NCI-H526 (cell line): Measurements from ENCODE around the gene ARHGAP26.

Experiments used
- DNase-seq, 2 experiments: peaks; one replicate each; lab custom pipeline; 2025; lab: John Stamatoyannopoulos, UW

The ARHGAP26 gene

GRCh38 chr5:143222287-143223231 is 452.4 kb downstream of the ARHGAP26 start:
- peak; percentile 68 to 72 for DNase-seq

DNA sequence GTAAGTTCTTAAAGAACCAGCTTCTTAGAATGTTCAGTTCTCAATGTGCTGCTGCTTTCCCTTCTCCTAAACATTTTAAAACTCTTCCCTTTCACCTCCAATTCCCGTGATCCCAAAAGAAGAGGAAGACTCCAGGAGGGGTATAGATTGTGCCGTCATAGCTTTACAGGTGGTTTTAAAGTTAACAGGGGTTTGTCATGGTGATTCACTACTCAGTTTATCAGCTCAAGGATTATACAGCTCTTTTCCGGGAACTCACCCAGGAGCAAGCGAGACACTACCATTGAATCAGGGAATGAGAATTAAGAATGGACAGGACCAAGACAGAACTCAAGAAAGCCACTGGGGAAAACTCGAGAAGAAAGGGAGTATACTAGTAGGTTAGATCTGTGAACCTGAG is 454.5 kb downstream of the ARHGAP26 start:
- no peak for DNase-seq

GRCh38 chr5:143225511-143225910 is 455.3 kb downstream of the ARHGAP26 start:
- no peak for DNase-seq

DNA sequence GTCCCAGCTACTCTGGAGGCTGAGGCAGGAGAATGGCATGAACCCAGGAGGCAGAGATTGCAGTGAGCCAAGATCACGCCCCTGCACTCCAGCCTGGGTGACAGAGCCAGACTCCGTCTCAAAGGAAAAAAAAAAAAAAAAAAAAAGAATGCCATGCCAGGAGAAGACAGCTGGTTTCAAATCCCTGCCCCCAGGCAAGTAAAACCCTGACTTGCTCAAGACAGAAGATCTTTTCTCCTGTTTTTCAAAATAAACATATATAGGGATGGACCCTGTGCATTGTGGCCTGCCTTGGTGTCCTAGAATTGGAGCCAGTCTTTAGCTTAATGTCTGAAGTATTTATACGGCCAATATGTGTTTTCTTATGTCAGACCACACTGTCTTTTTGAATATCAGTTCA is 456.2 kb downstream of the ARHGAP26 start:
- DNase-seq = no peak

DNA sequence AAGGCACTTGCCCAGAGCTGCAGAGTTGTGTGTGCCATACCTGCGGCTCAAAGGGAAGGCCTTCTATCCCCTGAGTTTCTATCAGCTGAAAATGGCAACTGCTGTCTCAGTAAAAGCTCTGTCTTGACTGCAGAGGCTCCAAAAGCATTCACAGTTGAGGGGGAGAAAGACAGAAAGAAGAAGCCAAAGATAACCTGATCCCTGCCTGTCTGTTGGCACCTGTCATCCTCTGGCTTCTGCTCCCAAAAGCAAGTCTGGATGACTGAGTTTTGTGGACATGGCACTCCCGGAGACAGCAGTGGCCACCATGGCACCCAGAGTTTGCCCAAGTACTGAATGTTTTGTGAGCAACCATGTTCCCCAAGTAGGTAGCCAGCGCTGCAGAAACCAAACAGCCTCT is 456.7 kb downstream of the ARHGAP26 start:
- no peak for DNase-seq

DNA sequence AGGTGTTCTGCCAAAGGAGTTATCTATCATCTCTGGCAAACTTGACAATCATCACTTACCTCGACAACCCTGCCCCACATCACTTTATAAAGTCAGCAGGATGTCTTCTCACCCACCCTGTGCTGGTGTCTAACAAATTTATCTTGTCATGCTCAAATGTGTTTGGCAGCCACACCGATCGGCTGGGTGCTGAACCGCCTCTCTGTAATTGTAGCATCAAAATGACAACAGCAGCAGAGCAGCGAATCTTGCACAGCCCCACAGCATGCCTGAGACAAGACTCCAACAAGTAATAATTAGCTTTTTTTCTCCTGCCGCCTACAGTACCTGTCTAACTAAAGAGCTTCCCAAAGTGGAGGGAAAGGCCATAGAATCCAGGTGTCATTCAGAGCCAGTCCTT is 457.1 kb downstream of the ARHGAP26 start:
- no peak for DNase-seq

- peak in 1 of 2 experiments; percentile 37 for DNase-seq
Measured at GRCh38 chr5:143228597-143229293, 458.6 kb downstream of the ARHGAP26 start.

DNA sequence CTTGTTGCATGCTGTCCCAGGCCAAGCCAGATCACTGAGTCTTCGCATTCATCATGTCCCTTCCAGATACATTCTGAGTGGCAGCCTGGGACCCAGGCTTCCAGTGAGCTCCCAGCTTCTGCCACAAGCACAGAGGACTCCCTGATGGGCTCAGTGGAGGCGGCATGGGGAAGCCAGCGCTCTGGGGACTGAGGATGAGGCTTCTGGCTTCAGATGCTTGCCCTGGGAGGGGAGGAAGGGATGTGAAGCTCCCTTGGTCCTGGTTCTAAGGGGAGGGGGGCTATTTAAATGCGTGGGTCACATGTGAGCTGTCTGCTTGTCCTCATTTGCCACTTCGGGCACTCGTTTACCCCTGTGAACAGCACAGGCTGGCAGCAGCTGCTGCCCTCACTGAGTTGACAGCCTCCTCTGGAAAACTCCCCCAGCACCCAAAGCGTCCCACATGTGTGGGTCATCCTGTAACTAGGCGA is 459.3 kb downstream of the ARHGAP26 start:
- DNase-seq = peak in 1 of 2 experiments; percentile 63

DNA sequence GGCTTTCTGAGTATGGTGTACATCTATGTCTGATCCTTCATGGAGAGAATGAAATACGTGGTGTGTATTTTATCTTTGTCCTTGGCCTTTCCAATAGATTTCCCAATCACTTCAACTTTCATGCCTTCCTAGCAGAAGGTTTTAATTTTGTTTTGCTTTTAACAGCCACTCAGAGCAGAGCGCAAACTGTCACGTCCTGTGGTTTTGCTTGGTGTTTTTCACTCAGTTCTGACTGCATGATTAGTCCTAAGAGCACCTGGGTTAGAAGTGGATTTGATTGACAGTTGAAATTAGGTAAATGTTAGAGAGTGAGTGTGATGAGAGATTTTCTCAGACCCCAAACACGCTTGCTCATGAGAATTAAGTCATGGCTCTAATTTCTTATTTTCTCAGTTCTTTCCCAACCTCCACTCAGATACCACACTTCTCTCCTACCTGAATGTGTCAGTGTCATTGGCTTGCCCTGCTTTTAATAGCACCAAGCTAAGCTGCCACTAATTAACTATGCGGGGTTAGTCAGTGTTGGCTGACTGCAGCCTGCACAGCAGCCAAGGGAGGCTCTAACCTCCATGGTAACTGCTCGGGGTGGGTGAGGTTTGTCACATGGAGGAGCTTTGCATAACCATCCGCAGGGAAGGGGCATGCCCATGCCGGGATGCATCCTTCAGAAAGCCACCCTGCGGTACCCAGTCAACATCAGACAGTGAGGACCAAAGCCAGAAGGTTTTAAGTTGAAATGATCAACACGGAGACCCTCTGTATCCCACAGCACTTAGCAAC is 459.9 kb downstream of the ARHGAP26 start:
- peak; percentile 81 to 90 for DNase-seq

DNA sequence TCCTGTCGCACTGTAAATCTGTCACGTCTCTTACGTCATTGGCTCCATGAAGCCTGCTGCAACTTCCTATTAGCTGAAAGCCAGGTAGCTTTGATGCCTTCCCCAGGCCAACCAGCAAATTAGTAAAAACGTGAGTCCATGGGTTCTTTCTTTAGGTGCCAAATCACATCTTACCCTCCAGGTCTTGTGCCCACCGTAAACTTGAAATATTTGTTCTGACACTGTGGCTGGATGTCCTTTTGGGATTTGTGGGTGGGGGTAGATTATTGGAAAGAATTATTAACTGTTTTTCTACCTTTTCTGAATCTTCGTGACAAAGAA is 460.5 kb downstream of the ARHGAP26 start:
- no peak for DNase-seq

- no peak for DNase-seq
Measured at GRCh38 chr5:143231416-143231815, 461.2 kb downstream of the ARHGAP26 start.

- DNase-seq = no peak
Measured at GRCh38 chr5:143231973-143232812, 462.0 kb downstream of the ARHGAP26 start.

DNA sequence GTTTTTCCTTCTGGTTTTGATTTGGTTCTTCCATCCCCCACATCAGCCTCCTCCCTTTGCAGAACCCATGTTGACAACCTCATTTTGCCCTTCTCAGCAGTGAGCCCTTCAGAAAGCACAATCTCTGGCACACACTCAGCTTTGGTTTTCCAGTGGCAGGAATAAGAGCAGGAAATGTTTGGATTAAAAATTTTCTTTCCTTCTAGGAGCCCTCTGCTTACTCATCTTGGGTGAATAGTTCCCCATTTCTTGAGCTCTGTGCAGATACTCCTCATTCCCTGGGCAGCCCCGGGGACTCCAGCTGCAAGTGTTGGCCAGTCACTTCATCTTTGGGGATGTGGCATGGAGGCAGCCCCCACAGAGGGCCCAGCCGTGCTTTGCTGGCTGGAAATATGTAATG is 462.9 kb downstream of the ARHGAP26 start:
- DNase-seq = no peak

- DNase-seq = no peak
Measured at GRCh38 chr5:143234162-143234842, 464.1 kb downstream of the ARHGAP26 start.

DNA sequence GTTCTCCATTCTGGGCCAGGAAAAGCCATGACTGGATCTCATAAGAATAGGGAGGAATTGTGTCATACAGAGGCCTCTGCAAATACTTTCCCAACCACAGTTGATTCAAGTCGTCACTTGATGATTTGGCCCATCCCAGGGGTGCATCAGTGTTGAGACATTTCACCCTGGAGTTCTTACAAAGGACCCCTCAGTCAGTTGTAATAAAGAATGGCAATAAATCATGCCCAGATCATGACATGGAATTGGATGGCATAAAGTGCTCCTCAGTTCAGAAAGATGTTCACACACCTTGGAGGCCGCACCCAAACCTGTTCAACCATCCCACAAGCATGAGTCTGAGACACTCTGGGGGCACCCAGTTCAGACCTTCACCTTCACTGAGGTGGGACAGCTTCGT is 465.2 kb downstream of the ARHGAP26 start:
- DNase-seq = no peak

DNA sequence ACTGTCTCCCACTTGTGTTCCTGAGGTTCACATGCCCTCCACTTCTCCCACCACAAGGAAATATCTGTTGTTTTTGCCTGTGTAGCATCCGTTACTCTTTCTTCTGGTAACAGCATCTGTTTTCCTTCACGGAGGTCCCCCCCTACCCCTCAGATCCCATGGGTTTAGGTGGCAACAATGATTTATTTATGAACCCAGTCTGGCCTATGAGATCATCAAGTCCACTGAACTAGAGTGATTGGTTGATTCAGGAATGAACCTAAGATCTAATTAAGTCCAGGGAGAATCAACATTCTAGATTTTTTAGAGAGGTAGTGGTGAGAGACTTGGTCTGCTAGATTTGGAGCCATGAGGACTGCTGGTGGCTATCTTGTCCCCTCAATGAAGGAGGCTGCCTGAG is 466.5 kb downstream of the ARHGAP26 start:
- DNase-seq = no peak

DNA sequence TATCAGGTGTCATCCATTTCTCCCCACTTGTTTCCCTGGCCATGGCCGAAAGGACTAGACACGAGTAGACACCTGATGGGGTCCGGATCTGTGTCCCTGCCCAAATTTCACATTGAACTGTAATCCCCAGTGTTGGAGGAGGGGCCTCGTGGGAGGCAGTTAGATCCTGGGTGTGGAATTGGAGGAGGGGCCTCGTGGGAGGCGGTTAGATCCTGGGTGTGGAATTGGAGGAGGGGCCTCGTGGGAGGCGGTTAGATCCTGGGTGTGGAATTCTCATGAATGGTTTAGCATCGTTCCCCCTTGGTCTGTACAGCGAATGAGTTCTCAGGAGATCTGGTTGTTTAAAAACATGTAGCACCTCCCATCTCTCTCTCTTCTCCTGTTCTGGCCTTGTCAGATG is 467.5 kb downstream of the ARHGAP26 start:
- no peak for DNase-seq

DNA sequence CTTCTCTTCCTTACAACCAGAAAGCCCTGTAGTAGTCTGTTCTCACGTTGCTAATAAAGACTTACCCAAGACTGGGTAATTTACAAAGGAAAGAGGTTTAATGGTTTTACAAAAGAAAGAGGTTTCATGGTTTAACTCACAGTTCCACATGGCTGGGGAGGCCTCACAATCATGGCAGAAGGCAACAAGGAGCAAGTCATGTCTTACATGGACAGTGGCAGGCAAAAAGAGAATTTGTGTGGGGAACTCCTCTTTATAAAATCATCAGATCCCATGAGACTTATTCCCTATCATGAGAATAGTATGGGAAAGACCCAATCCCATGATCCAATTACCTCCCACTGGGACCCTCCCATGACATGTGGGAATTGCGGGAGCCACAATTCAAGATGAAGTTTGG is 468.4 kb downstream of the ARHGAP26 start:
- no peak for DNase-seq

DNA sequence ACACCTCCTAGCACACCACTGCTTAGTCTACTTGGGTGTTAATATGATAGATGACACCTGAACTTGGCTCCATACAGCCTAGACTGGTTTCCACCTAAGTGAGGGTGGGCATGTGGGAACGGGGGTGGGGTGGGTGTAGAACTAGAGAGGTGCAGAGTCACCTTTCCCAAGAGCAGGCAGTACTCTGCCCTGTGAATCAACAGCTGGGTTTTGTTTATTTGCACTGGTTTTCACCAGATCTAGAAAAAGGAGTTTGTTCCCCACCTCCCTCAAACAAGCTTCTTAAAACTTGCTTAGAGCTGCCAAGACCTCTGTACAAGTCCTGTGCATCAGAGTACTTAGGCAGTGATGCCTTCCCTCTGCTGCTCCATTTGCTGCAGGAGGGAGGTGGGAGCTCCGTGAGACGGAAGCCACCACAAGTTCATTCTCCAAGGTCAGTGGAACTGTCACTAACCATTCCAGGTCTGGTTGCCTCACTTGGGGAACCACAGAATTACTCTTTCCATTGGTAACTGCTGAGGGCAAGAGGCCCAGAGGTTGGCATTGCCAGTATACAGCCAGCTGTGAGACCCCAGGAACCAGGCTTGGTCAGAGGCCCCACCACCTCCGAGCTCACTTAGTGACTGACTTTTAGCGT is 469.8 kb downstream of the ARHGAP26 start:
- no peak for DNase-seq

DNA sequence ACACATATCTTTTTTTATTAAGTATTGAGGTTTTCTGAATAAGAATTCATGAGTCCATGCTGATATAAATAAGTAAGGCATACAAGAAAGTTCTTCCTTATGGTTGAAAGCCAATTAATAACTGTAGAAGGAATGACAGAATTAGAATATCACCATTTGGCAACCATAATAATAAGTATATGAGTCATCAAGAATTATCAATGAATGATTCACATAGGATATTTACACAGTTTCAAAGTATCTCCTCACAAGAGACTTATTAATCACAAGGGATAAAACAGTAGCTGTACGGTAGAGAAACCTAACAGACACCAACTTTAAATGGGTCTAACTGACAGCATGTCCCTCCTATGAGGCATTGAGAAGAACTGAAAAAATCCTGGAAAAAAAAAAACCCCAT is 471.7 kb downstream of the ARHGAP26 start:
- no peak for DNase-seq
